AG04449 (cell line): ENCODE data around the gene DHX36.

ENCODE experiments used
- CTCF ChIA-PET: fragments of 350-600 bp; formaldehyde crosslinking; extraction: SDS; loops from one replicate; lab custom pipeline; 2021; ENCODE audit warnings: antibody characterized with exemption; lab: Yijun Ruan, JAX
- POLR2A ChIA-PET: fragments of 400-600, 350-600 bp; formaldehyde crosslinking; extraction: SDS; loops from one replicate; lab custom pipeline; 2020; ENCODE audit warnings: antibody characterized with exemption, inconsistent platforms; lab: Yijun Ruan, JAX
- DNase-seq: peaks from one replicate; pipeline ENCODE4 v3.0.0-alpha.2; 2010; ENCODE audit warnings: low read depth, low spot score
- H3K4me3 ChIP-seq: 2 replicates; pipeline ENCODE4 v1.5.1; 2011; ENCODE audit warnings: low read depth, mild to moderate bottlenecking, control low read depth, low read length
- CTCF ChIP-seq: IDR thresholded peaks from one replicate; pipeline ENCODE4 v1.5.1; 2011; ENCODE audit warnings: mild to moderate bottlenecking, moderate library complexity, low read length, control low read depth, inconsistent platforms; ENCODE audit not compliant: insufficient read depth; ENCODE audit errors: missing control alignments

The DHX36 gene

GRCh38 chr3:154345422-154346122, 21.3 kb upstream of the DHX36 start:
- no peak for DNase-seq
- ChIA-PET CTCF (no interaction called here), POLR2A (no interaction called here)

GRCh38 chr3:154338570-154338969, 14.3 kb upstream of the DHX36 start:
- DNase-seq = no peak
- TF ChIP-seq CTCF = no peak
- H3K4me3 ChIP-seq = no peak overlapping the region
- ChIA-PET CTCF (interaction anchor here (2.1 kb wide), 1 partner anchor 983 kb away, joined by 6 read pairs; no protein-coding TSS in a partner anchor), POLR2A (no interaction called here)

More at GRCh38 chr3:154345422-154346122, 21.3 kb upstream of the DHX36 start:
- no peak for TF ChIP-seq CTCF
- H3K4me3 ChIP-seq = no peak overlapping the region

- ChIA-PET POLR2A (no interaction called here), CTCF (interaction anchor here (2.1 kb wide), 1 partner anchor 984 kb away, joined by 6 read pairs; no protein-coding TSS in a partner anchor)
- no peak for TF ChIP-seq CTCF
- no peak overlapping the region for H3K4me3 ChIP-seq
- DNase-seq = no peak
Observed at GRCh38 chr3:154338008-154338407, 13.7 kb upstream of the DHX36 start.

GRCh38 chr3:154334973-154335420, 10.7 kb upstream of the DHX36 start:
- no peak overlapping the region for H3K4me3 ChIP-seq
- ChIA-PET CTCF (interaction anchor here (1.1 to 1.5 kb wide), 3 partner anchors 10 to 1366 kb away, joined by 3 to 9 read pairs (median 8); no protein-coding TSS in a partner anchor), POLR2A (no interaction called here)
- peak; percentile 12 for TF ChIP-seq CTCF
- no peak for DNase-seq

GRCh38 chr3:154327871-154328270, 3.6 kb upstream of the DHX36 start:
- POLR2A ChIA-PET = no interaction called here
- TF ChIP-seq CTCF = no peak
- H3K4me3 ChIP-seq = no peak overlapping the region
- DNase-seq = no peak
- CTCF ChIA-PET = no interaction called here

GRCh38 chr3:154324919-154325318, 632 bp upstream of the DHX36 start:
- H3K4me3 ChIP-seq = peak overlapping the region; percentile 80
- no peak for DNase-seq
- ChIA-PET POLR2A (no interaction called here), CTCF (interaction anchor here (1.1 to 1.4 kb wide), 3 partner anchors 9 to 11 kb away, joined by 3 to 8 read pairs (median 4); no protein-coding TSS in a partner anchor)
- no peak for TF ChIP-seq CTCF
